Body of pancreas (tissue), 4 donors: Measurements from ENCODE around the gene ARHGAP6.

ENCODE experiments used
- POLR2A ChIP-seq, 3 donors: fragments of 450-650 bp; IDR thresholded peaks; one replicate each; pipeline ENCODE4 v1.6.1; 2016; ENCODE audit warnings: antibody characterized with exemption in 3 of 3, mild to moderate bottlenecking in 2 of 3
- TF ChIP-seq, protein P1 (sequence below), 7 experiments: fragments of 450-650 bp in 4 of 7; fragments of 200-600 bp in 3 of 7; sonication (generic) in 3 of 7; IDR thresholded peaks; one replicate each; pipeline ENCODE4 v1.5.1; 2016 to 2019; ENCODE audit warnings: antibody characterized with exemption in 7 of 7

DNA sequence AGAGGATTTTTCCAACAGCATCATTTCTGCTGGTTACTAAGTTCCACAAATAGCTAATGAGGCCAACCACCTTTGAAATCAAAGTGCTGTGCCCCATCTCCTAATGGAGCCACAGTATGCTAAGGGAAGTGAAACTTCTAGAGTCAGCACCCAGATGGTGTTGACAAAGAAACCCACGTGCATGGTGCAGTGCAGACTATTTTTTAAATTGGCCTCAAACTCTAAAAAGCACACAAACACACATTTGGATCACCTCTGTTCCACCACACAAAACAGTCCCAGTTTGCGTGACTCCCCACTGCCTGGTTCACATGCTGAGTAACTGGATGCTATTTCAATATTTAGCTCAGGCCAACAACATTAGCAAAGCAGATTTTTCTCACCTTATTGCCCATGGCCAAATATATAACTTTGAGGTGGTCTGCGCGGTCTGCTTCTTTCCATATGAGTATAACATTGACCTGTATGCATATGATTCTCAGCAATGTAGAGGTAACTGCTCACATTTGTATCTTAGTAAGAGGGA lies 302.6 kb downstream of the ARHGAP6 start:
- TF ChIP-seq, protein P1, sequence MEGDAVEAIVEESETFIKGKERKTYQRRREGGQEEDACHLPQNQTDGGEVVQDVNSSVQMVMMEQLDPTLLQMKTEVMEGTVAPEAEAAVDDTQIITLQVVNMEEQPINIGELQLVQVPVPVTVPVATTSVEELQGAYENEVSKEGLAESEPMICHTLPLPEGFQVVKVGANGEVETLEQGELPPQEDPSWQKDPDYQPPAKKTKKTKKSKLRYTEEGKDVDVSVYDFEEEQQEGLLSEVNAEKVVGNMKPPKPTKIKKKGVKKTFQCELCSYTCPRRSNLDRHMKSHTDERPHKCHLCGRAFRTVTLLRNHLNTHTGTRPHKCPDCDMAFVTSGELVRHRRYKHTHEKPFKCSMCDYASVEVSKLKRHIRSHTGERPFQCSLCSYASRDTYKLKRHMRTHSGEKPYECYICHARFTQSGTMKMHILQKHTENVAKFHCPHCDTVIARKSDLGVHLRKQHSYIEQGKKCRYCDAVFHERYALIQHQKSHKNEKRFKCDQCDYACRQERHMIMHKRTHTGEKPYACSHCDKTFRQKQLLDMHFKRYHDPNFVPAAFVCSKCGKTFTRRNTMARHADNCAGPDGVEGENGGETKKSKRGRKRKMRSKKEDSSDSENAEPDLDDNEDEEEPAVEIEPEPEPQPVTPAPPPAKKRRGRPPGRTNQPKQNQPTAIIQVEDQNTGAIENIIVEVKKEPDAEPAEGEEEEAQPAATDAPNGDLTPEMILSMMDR (IDR thresholded peaks at IDR 0.05): no peak
- no peak for TF ChIP-seq POLR2A (IDR thresholded peaks at IDR 0.05)
